ENCODE data around the gene ACSM3. TPM values are rescaled to one million over a fixed set of nuclear protein-coding genes. Genes with fewer than 3 reads are reported as not detected.

Gene ACSM3
- total and polyA plus RNA-seq, 4 experiments from 2014 or later = 3.3 to 6.7 (median 5.4) TPM

- Mint-ChIP-seq H3K27ac (no peak overlapping the region), H3K4me3 (no peak overlapping the region), H3K27me3 (no peaks in the 10 kb centered on the region), H3K9me3 (no peaks in the 10 kb centered on the region), H3K4me1 (peaks cover 0 to 4% (median 3%) of the 10 kb centered on the region in 4 donors), H3K36me3 (no peaks in the 10 kb centered on the region)
- H3K4me1 ChIP-seq (ENCODE audit: insufficient read depth, low read length) = no peaks in the 10 kb centered on the region
- ChIA-PET CTCF (ENCODE audit: partially characterized antibody) (interaction anchor here (1.2 kb wide), 1 partner anchor 8 kb away, joined by 4 read pairs; no protein-coding TSS in a partner anchor), POLR2A (ENCODE audit: partially characterized antibody) (no interaction called here)
- H3K9me3 ChIP-seq (ENCODE audit: control insufficient read depth in 1 of 2, low read length in 2 of 2) = no peaks in the 10 kb centered on the region
- no peak for DNase-seq
- H3K4me3 ChIP-seq (ENCODE audit: low read length in 2 of 2) = no peak overlapping the region
- H3K27ac ChIP-seq (ENCODE audit: low read depth, low read length) = no peak overlapping the region
- no peaks in the 10 kb centered on the region for H3K36me3 ChIP-seq (ENCODE audit: insufficient read depth, low read length)
- intact Hi-C loops (cut with micrococcal nuclease) = no loop called here
- H3K27me3 ChIP-seq (ENCODE audit: insufficient read depth, low read length) = no peaks in the 10 kb centered on the region
Measured at GRCh38 chr16:20814784-20815183, 51.0 kb downstream of the ACSM3 start.

- no peak for DNase-seq
- Histone ChIP-seq H3K9me3 (ENCODE audit: control insufficient read depth in 1 of 2, low read length in 2 of 2) (no peaks in the 10 kb centered on the region), H3K4me1 (ENCODE audit: insufficient read depth, low read length) (no peaks in the 10 kb centered on the region), H3K36me3 (ENCODE audit: insufficient read depth, low read length) (no peaks in the 10 kb centered on the region), H3K27ac (ENCODE audit: low read depth, low read length) (no peak overlapping the region), H3K27me3 (ENCODE audit: insufficient read depth, low read length) (no peaks in the 10 kb centered on the region), H3K4me3 (ENCODE audit: low read length in 2 of 2) (no peak overlapping the region)
- H3K27me3 Mint-ChIP-seq = no peaks in the 10 kb centered on the region
- no peak overlapping the region for H3K4me3 Mint-ChIP-seq
- CTCF ChIA-PET (ENCODE audit: partially characterized antibody) = interaction anchor here (1.1 kb wide), 1 partner anchor 14 kb away, joined by 3 read pairs; no protein-coding TSS in a partner anchor
- H3K36me3 Mint-ChIP-seq = peaks cover 0 to 4% of the 10 kb centered on the region in 2 donors
- peaks cover 0 to 4% (median under 1%) of the 10 kb centered on the region in 4 donors for H3K4me1 Mint-ChIP-seq
- H3K9me3 Mint-ChIP-seq = no peaks in the 10 kb centered on the region
- POLR2A ChIA-PET (ENCODE audit: partially characterized antibody) = interaction anchor here (0.6 kb wide), 1 partner anchor 306 kb away, joined by 3 read pairs; no protein-coding TSS in a partner anchor
- peak overlapping the region in 1 of 7 donors; percentile 9 for H3K27ac Mint-ChIP-seq
- intact Hi-C loops (cut with micrococcal nuclease) = no loop called here
Measured at GRCh38 chr16:20818929-20819585, 55.2 kb downstream of the ACSM3 start.

- Histone ChIP-seq H3K36me3 (ENCODE audit: insufficient read depth, low read length) (no peaks in the 10 kb centered on the region), H3K27me3 (ENCODE audit: insufficient read depth, low read length) (no peaks in the 10 kb centered on the region), H3K4me3 (ENCODE audit: low read length in 2 of 2) (no peak overlapping the region), H3K27ac (ENCODE audit: low read depth, low read length) (no peak overlapping the region), H3K9me3 (ENCODE audit: control insufficient read depth in 1 of 2, low read length in 2 of 2) (no peaks in the 10 kb centered on the region), H3K4me1 (ENCODE audit: insufficient read depth, low read length) (no peaks in the 10 kb centered on the region)
- ChIA-PET CTCF (ENCODE audit: partially characterized antibody) (no interaction called here), POLR2A (ENCODE audit: partially characterized antibody) (no interaction called here)
- no peak for DNase-seq
- H3K27ac Mint-ChIP-seq = no peak overlapping the region
- no peaks in the 10 kb centered on the region for H3K4me1 Mint-ChIP-seq
- intact Hi-C loops (cut with micrococcal nuclease) = no loop called here
- no peaks in the 10 kb centered on the region for H3K9me3 Mint-ChIP-seq
- peaks cover 0 to 4% of the 10 kb centered on the region in 2 donors for H3K36me3 Mint-ChIP-seq
- H3K4me3 Mint-ChIP-seq = no peak overlapping the region
- H3K27me3 Mint-ChIP-seq = no peaks in the 10 kb centered on the region
Measured at GRCh38 chr16:20821682-20822081, 57.9 kb downstream of the ACSM3 start.

- CTCF ChIA-PET (ENCODE audit: partially characterized antibody) = no interaction called here
Measured at GRCh38 chr16:20822521-20823325, 58.9 kb downstream of the ACSM3 start.

GRCh38 chr16:20826039-20826566 lies 62.3 kb downstream of the ACSM3 start:
- Histone ChIP-seq H3K4me3 (ENCODE audit: low read length in 2 of 2) (no peak overlapping the region), H3K27me3 (ENCODE audit: insufficient read depth, low read length) (no peaks in the 10 kb centered on the region), H3K4me1 (ENCODE audit: insufficient read depth, low read length) (no peaks in the 10 kb centered on the region), H3K9me3 (ENCODE audit: control insufficient read depth in 1 of 2, low read length in 2 of 2) (no peaks in the 10 kb centered on the region), H3K27ac (ENCODE audit: low read depth, low read length) (no peak overlapping the region), H3K36me3 (ENCODE audit: insufficient read depth, low read length) (no peaks in the 10 kb centered on the region)
- no peak for DNase-seq
- Mint-ChIP-seq H3K4me1 (no peaks in the 10 kb centered on the region), H3K36me3 (no peaks in the 10 kb centered on the region), H3K27ac (no peak overlapping the region), H3K27me3 (no peaks in the 10 kb centered on the region), H3K4me3 (no peak overlapping the region), H3K9me3 (no peaks in the 10 kb centered on the region)
- CTCF ChIA-PET (ENCODE audit: partially characterized antibody) = interaction anchor here (1.6 kb wide), 1 partner anchor 21 kb away, joined by 3 read pairs; no protein-coding TSS in a partner anchor
- intact Hi-C loops (cut with micrococcal nuclease) = no loop called here
- POLR2A ChIA-PET (ENCODE audit: partially characterized antibody) = no interaction called here

More at GRCh38 chr16:20822521-20823325, 58.9 kb downstream of the ACSM3 start:
- Mint-ChIP-seq H3K36me3 (peaks cover 0 to 4% of the 10 kb centered on the region in 2 donors), H3K27ac (peak overlapping the region in 1 of 7 donors; percentile 9), H3K4me3 (no peak overlapping the region), H3K27me3 (no peaks in the 10 kb centered on the region), H3K9me3 (no peaks in the 10 kb centered on the region), H3K4me1 (no peaks in the 10 kb centered on the region)
- DNase-seq = no peak
- H3K27ac ChIP-seq (ENCODE audit: low read depth, low read length) = no peak overlapping the region
- no peaks in the 10 kb centered on the region for H3K27me3 ChIP-seq (ENCODE audit: insufficient read depth, low read length)
- H3K4me1 ChIP-seq (ENCODE audit: insufficient read depth, low read length) = no peaks in the 10 kb centered on the region
- H3K36me3 ChIP-seq (ENCODE audit: insufficient read depth, low read length) = no peaks in the 10 kb centered on the region
- POLR2A ChIA-PET (ENCODE audit: partially characterized antibody) = no interaction called here
- intact Hi-C loops (cut with micrococcal nuclease) = no loop called here
- H3K4me3 ChIP-seq (ENCODE audit: low read length in 2 of 2) = no peak overlapping the region
- H3K9me3 ChIP-seq (ENCODE audit: control insufficient read depth in 1 of 2, low read length in 2 of 2) = no peaks in the 10 kb centered on the region

GRCh38 chr16:20829536-20829935 lies 65.7 kb downstream of the ACSM3 start:
- no peak overlapping the region for H3K27ac Mint-ChIP-seq
- no peaks in the 10 kb centered on the region for H3K9me3 ChIP-seq (ENCODE audit: control insufficient read depth in 1 of 2, low read length in 2 of 2)
- no peaks in the 10 kb centered on the region for H3K36me3 ChIP-seq (ENCODE audit: insufficient read depth, low read length)
- no peak overlapping the region for H3K4me3 Mint-ChIP-seq
- no peaks in the 10 kb centered on the region for H3K27me3 ChIP-seq (ENCODE audit: insufficient read depth, low read length)
- no peaks in the 10 kb centered on the region for H3K4me1 ChIP-seq (ENCODE audit: insufficient read depth, low read length)
- intact Hi-C loops (cut with micrococcal nuclease) = no loop called here
- POLR2A ChIA-PET (ENCODE audit: partially characterized antibody) = no interaction called here
- no peaks in the 10 kb centered on the region for H3K4me1 Mint-ChIP-seq
- DNase-seq = no peak
- CTCF ChIA-PET (ENCODE audit: partially characterized antibody) = no interaction called here
- no peak overlapping the region for H3K4me3 ChIP-seq (ENCODE audit: low read length in 2 of 2)
- peaks cover 0 to 2% (median 0%) of the 10 kb centered on the region in 8 donors for H3K9me3 Mint-ChIP-seq
- no peak overlapping the region for H3K27ac ChIP-seq (ENCODE audit: low read depth, low read length)
- no peaks in the 10 kb centered on the region for H3K27me3 Mint-ChIP-seq
- peaks cover 0 to 3% of the 10 kb centered on the region in 2 donors for H3K36me3 Mint-ChIP-seq

GRCh38 chr16:20830372-20830771 lies 66.6 kb downstream of the ACSM3 start:
- no peaks in the 10 kb centered on the region for H3K4me1 Mint-ChIP-seq
- no peak overlapping the region for H3K4me3 Mint-ChIP-seq
- intact Hi-C loops (cut with micrococcal nuclease) = no loop called here
- H3K27me3 Mint-ChIP-seq = no peaks in the 10 kb centered on the region
- H3K27me3 ChIP-seq (ENCODE audit: insufficient read depth, low read length) = no peaks in the 10 kb centered on the region
- peaks cover 0 to 10% (median 3%) of the 10 kb centered on the region in 8 donors for H3K9me3 Mint-ChIP-seq
- peaks cover 0 to 4% of the 10 kb centered on the region in 2 donors for H3K36me3 Mint-ChIP-seq
- POLR2A ChIA-PET (ENCODE audit: partially characterized antibody) = no interaction called here
- CTCF ChIA-PET (ENCODE audit: partially characterized antibody) = no interaction called here
- no peak overlapping the region for H3K4me3 ChIP-seq (ENCODE audit: low read length in 2 of 2)
- no peaks in the 10 kb centered on the region for H3K4me1 ChIP-seq (ENCODE audit: insufficient read depth, low read length)
- no peak overlapping the region for H3K27ac Mint-ChIP-seq
- no peaks in the 10 kb centered on the region for H3K36me3 ChIP-seq (ENCODE audit: insufficient read depth, low read length)
- no peak for DNase-seq
- H3K27ac ChIP-seq (ENCODE audit: low read depth, low read length) = no peak overlapping the region
- no peaks in the 10 kb centered on the region for H3K9me3 ChIP-seq (ENCODE audit: control insufficient read depth in 1 of 2, low read length in 2 of 2)
